ENCODE measurements around the gene TBXA2R.

- TF ChIP-seq ZNF274 (IDR thresholded peaks at IDR 0.05; ENCODE audit: low read depth, low read length) (no peak), SUZ12 (IDR thresholded peaks at IDR 0.05; ENCODE audit: extremely low read depth, insufficient read depth, insufficient read length) (no peak), YY1 (IDR thresholded peaks at IDR 0.05; ENCODE audit: insufficient read depth, insufficient read length) (no peak)
Measured at GRCh38 chr19:3575949-3576673, 30.6 kb downstream of the TBXA2R start.

Measured in NT2/D1 (cell line).